GM12801 (cell line): ENCODE results near the gene MAP3K20.

Source experiments
- CTCF ChIP-seq: IDR thresholded peaks from one replicate; pipeline ENCODE4 v1.5.1; 2011; ENCODE audit warnings: control low read depth; ENCODE audit not compliant: insufficient read length; ENCODE audit errors: extremely low read depth

MAP3K20 gene

GRCh38 chr2:173290046-173290445, 214.4 kb downstream of the MAP3K20 start:
- no peak for TF ChIP-seq CTCF

GRCh38 chr2:173290518-173290917, 214.9 kb downstream of the MAP3K20 start:
- no peak for TF ChIP-seq CTCF

GRCh38 chr2:173291412-173291811, 215.8 kb downstream of the MAP3K20 start:
- TF ChIP-seq CTCF: no peak

- TF ChIP-seq CTCF: no peak
Measured at GRCh38 chr2:173296235-173296634, 220.6 kb downstream of the MAP3K20 start.

- no peak for TF ChIP-seq CTCF
Measured at GRCh38 chr2:173298536-173299097, 223.0 kb downstream of the MAP3K20 start.

GRCh38 chr2:173299764-173300163, 224.1 kb downstream of the MAP3K20 start:
- no peak for TF ChIP-seq CTCF

GRCh38 chr2:173300458-173300857, 224.8 kb downstream of the MAP3K20 start:
- no peak for TF ChIP-seq CTCF
